ENCODE data around the gene CD300LD.

Gene CD300LD

DNA sequence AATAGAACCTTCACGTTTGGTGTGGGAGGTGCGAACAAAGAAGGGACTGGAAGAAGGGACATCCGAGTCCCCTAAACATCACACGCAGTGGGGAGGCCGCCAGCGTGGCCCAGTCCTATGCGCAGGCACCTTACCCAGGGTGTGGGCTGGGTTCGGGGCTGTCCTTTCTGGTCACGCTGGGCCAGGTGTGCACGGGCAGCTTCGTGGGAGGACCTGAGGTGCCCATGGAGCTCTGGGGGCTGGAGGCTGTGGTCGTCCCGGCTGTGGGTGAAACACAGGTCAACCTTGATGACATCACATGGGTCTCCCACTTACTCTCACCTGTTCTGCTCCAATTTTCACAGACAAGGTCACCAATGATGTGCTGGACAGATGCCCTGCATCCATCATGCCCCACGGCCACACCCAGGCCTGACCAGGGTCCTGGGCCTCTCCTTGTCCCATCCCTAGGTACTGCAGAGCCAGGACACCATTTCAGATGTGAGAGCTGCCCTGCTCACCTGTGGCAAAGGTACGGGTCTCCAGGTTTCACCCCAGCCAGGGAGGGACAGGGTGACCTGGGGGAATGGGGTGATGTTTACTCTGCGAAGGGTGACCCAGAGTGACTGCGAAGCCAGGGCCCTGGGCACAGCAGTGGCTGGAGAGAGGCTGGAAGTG, 49.2 kb downstream of the CD300LD start:
- DNase-seq = no peak

DNA sequence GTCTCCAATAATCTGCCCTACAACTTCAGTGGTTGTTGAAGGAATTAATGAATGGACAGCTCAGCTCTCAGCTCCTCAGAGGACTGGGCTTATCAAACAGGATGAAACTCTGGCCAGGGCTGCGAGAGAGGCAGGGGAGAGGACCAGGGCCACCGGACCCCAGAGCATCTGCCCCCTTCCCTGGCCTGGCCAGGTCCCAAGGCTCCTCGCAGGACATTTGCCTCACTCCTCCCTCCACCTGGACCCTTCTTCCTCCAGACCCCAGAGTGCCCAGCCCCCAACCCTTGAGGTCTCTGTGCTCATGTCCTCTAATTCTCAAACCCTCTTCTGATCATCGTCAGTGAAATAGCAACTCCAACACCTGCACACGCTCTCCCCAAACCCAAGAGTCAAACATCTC, 49.9 kb downstream of the CD300LD start:
- no peak for DNase-seq

DNA sequence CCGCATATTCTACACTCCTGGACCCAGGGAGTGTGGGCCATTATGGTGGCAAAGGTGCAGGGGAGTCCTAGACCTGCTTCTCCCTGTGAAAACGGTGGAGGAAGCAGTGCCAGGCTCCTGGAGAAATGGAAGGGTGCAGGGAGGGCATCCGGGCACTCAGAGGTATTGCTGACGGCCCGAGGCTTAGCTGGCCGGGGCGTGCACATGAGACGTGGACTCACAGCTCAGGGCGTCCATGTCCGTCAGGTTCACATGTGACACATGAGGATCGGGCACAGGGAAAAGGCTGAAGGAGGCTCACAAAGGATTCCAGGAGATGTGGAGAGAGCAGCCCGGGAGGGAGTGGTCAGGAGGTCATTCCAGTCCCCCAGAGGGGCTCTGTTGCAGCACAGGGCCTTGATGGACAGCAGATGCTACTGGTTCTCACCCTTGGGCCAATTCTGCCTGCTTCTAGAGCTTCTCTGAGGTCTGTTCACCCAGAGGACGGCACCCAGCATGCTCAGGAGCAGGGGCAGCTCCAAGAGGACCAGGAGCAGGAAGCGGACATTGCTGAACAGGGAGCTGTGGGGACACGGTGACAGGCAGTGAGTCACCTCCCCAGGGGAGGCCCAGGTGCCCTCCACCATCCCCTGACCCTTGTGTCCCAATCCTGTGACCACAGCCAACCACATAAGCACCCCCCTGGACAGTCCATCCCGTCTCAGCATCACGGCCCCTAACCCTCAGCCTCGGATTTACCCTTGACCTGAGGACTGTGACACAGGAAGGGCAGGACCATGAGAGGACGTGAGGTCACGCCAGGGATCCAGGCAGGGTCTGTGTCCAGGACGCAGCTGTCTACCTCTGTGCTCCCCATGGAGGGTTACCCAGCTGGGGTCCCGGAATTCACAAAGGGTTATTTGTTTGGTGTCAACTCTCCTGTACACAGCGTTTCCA, 50.6 kb downstream of the CD300LD start:
- DNase-seq = no peak

DNA sequence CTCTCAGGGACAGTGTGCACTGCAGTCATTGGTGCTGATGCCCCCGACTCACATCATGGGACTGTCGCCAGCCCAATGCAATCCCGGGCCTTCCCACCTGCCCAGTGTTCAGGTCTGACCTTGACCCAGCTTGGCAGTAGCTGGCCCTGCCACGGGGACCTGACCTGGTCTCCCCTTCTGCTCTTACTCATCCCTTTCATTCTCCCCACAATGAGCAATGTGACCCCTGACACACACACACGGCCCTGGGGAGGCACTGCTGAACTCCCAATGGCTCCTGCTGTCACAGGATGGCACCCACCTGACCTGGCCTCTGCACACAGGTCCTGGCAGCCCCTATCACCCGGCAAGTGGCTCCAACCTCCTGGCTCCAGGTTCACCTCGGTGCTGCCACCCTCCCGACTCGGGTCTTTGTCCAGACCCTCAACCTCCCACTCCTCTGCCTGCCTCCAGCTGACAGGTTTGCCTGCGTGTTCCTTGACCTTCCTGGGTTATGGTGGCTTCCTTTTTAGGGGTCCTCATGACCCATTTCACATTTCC, 52.7 kb downstream of the CD300LD start:
- no peak for DNase-seq

DNA sequence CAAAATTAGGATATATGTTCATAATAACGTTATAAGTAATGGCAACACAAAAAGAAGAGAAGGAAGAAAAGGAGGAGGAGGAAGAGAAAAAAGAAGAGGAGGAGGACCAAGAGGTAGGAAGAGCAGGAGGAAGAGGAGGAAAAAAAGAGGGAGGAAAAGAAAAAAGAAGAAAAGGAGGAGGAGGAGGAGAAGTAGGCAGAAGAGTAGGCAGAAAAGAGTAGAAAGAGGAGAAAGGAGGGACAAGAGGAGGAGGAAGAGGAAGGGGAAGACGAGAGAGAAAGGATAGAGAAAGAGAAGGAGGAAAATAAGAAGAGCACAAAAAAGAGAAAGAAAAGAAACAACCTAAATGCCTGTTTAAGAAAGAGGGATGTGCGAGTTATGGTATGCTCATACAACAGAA, 55.2 kb downstream of the CD300LD start:
- DNase-seq = no peak

DNA sequence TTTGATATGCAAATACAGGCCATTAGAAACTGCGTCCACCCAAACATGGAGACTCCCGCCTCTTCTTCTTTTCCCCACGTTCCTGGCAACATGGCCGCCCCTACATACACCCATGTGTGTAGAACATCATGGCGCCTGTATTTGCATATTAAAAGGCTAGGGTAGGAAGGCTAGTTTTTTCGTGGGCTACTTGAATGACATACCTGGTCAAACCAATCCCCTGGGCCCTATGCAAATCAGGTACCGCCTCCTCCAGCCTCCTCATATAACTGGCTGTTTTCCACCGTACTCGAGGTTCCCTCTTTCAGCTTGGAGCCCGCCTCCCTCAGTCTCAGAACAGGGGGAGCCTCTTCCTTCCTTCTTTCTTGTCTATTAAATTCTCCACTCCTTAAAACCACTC, 60.0 kb downstream of the CD300LD start:
- DNase-seq = no peak

DNA sequence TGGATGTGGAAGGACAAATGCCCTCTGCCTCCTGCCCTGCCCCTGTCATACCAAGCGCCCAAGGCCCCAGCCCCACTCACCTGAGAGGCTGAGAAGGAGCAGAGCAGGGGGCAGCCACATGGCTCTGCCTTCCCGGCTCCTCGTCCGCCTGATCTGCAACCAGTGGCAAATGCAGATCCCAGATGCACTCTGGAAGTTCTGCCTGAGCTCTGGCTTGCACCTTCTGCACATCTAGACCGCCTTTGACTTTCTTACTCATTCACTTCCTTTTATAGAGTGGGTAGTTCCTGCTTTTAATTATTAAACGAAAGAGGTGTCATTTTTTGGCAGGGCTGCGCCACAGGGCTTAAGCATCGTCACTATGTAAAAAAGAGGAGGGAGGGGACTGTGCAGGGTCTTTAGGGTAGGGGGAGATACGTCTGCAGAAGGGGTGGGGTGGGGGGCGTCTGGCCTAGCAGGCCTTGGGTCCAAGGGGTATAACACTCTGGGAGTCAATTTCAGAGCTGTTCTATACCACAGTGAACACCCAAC, 60.8 kb downstream of the CD300LD start, which contains the start of gene CD300LB:
CD300LB (minus strand) TSS at position 245 of the 531 bp plus-strand sequence; CDS start at position 120, 125 bp downstream.
- no peak for DNase-seq

DNA sequence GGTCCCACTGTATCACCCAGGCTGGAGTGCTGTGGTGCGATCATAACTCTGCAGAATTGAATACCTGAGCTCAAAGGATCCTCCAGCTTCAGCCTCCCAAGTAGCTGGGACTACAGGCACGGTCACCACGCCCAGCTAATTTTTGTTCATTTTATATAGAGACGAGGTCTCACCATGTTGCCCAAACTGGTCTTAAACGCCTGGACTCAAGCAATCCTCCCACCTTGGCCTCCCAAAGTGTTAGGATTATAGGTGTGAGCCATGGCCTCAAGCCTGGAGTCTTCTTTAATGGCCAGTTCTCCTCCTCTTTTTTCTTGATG, 61.3 kb downstream of the CD300LD start:
- no peak for DNase-seq

Measured in DMS153 (cell line).